ENCODE results near the gene GTSF1L. TPM values are rescaled to one million over a fixed set of nuclear protein-coding genes. Genes with fewer than 3 reads are reported as not detected.

The GTSF1L gene
- total RNA-seq, 1 experiment from 2014 or later: not detected

- no peaks in the 10 kb centered on the region; the same call in 1 of the 2 replicates for H3K27me3 Mint-ChIP-seq (ENCODE audit: low read depth)
These were observed 36.1 kb upstream of the GTSF1L start for GRCh38 chr20:43762911-43763310.

More at GRCh38 chr20:43762911-43763310, 36.1 kb upstream of the GTSF1L start:
- H3K4me3 Mint-ChIP-seq: no peak overlapping the region
- no peaks in the 10 kb centered on the region for H3K9me3 ChIP-seq (ENCODE audit: control insufficient read depth, low read depth, low read length)
- H2AFZ ChIP-seq (ENCODE audit: low read length): no peak overlapping the region
- no peak overlapping the region for H3T11ph ChIP-seq (ENCODE audit: low read length)
- H3K79me1 ChIP-seq (ENCODE audit: insufficient read depth, low read depth, low read length, poor library complexity, severe bottlenecking): no peaks in the 10 kb centered on the region
- H3K9ac ChIP-seq (ENCODE audit: extremely low read depth, insufficient read length, low read length): no peak overlapping the region
- DNase-seq: no peak
- H4K20me1 ChIP-seq (ENCODE audit: control insufficient read depth, insufficient read depth, insufficient read length): no peaks in the 10 kb centered on the region
- H2BK5ac ChIP-seq (ENCODE audit: insufficient read length, low read length): no peak overlapping the region
- H3K9me3 Mint-ChIP-seq: no peaks in the 10 kb centered on the region
- no peaks in the 10 kb centered on the region for H3K36me3 Mint-ChIP-seq (ENCODE audit: insufficient read depth in 1 of 3, low read depth in 3 of 3)
- H2BK120ac ChIP-seq (ENCODE audit: low read depth, low read length, poor library complexity, severe bottlenecking): no peak overlapping the region
- no peaks in the 10 kb centered on the region for H3K23me2 ChIP-seq (ENCODE audit: insufficient read length, low read depth, low read length, poor library complexity, severe bottlenecking)
- no peak overlapping the region for H4K91ac ChIP-seq (ENCODE audit: insufficient read length, low read depth, low read length)
- H3K56ac ChIP-seq (ENCODE audit: insufficient read length, low read depth, low read length): no peak overlapping the region
- H3K4me1 ChIP-seq (ENCODE audit: insufficient read depth, low read length): no peaks in the 10 kb centered on the region; the same call in 1 of the 2 replicates
- H2BK12ac ChIP-seq (ENCODE audit: insufficient read length, low read depth, low read length): no peak overlapping the region
- peaks cover 6 to 12% of the 10 kb centered on the region in 2 experiments for H3K4me1 Mint-ChIP-seq
- H4K5ac ChIP-seq (ENCODE audit: insufficient read length, low read depth, low read length): no peak overlapping the region
- no peak overlapping the region for H2BK20ac ChIP-seq (ENCODE audit: low read depth, low read length, poor library complexity, severe bottlenecking)
- H3K4ac ChIP-seq (ENCODE audit: low read depth, low read length): no peak overlapping the region
- no peak overlapping the region for H3K27ac ChIP-seq (ENCODE audit: insufficient read length, low read depth, low read length)
- TF ChIP-seq CTCF (conservative IDR thresholded peaks at IDR 0.05): no peak
- no peak overlapping the region for H3K14ac ChIP-seq (ENCODE audit: insufficient read depth, low read length)
- no peak overlapping the region for H3K18ac ChIP-seq (ENCODE audit: insufficient read length, low read depth, low read length)
- no peak overlapping the region for H3K23ac ChIP-seq (ENCODE audit: insufficient read length, low read depth, low read length)
- no peak overlapping the region for H2BK15ac ChIP-seq (ENCODE audit: low read depth, low read length)
- WGBS (ENCODE audit: extremely low coverage, insufficient read length, low lambda C conversion rate): no CpG with 5 or more reads among the region's 7 CpGs
- no peaks in the 10 kb centered on the region; the same call in 1 of the 2 replicates for H3K79me2 ChIP-seq (ENCODE audit: insufficient read depth, low read length)
- no peaks in the 10 kb centered on the region for H3K27me3 ChIP-seq (ENCODE audit: insufficient read depth, low read length)
- H2AK5ac ChIP-seq (ENCODE audit: insufficient read length, low read length): no peak overlapping the region
- H3K27ac Mint-ChIP-seq: no peak overlapping the region
- H3K4me2 ChIP-seq (ENCODE audit: insufficient read depth, insufficient read length, low read length): no peak overlapping the region
- H4K8ac ChIP-seq (replicated peaks; ENCODE audit: insufficient read length, low read depth, low read length): no peak overlapping the region
